CD4-positive, alpha-beta memory T cell (primary cell): ENCODE data around the gene MRPL17. TPM values are rescaled to one million over a fixed set of nuclear protein-coding genes. Genes with fewer than 3 reads are reported as not detected.

Experiments
- CTCF ChIA-PET: fragments of 350-600 bp; sonication (Branson Sonifier 250); formaldehyde crosslinking; loops from one replicate; lab custom pipeline; 2021; ENCODE audit warnings: inconsistent platforms; ENCODE audit not compliant: partially characterized antibody; lab: Charles Lee
- POLR2A ChIA-PET: fragments of 350-600 bp; sonication (Branson Sonifier 250); formaldehyde crosslinking; loops from one replicate; lab custom pipeline; 2021; ENCODE audit not compliant: partially characterized antibody; lab: Charles Lee
- DNase-seq, 5 donors: peaks; one replicate each; pipeline versions ENCODE4 v3.0.0 to v3.0.0-alpha.2; 2020 to 2022; ENCODE audit warnings: mixed read lengths in 1 of 5
- H3K27ac ChIP-seq: one replicate; pipeline ENCODE4 v1.7.0; 2013; ENCODE audit warnings: low read depth, low read length
- H3K27me3 ChIP-seq: 2 replicates; pipeline ENCODE4 v1.7.0; 2013; ENCODE audit warnings: mild to moderate bottlenecking, low read length, moderate library complexity; ENCODE audit not compliant: insufficient read depth
- H3K36me3 ChIP-seq: 2 replicates; pipeline ENCODE4 v1.7.0; 2013; ENCODE audit warnings: mild to moderate bottlenecking, low read length, moderate library complexity; ENCODE audit not compliant: insufficient read depth
- H3K4me1 ChIP-seq: 2 replicates; pipeline ENCODE4 v1.7.0; 2013; ENCODE audit warnings: mild to moderate bottlenecking, low read length, moderate library complexity; ENCODE audit not compliant: insufficient read depth
- H3K4me3 ChIP-seq, 2 donors: one replicate each; pipeline ENCODE4 v1.7.0; 2013; ENCODE audit warnings: low read length in 2 of 2, mild to moderate bottlenecking in 1 of 2
- H3K9me3 ChIP-seq, 2 donors: one replicate each; pipeline ENCODE4 v1.7.0; 2013; ENCODE audit warnings: low read length in 2 of 2, control low read depth in 1 of 2; ENCODE audit not compliant: control insufficient read depth in 1 of 2
- H3K27ac Mint-ChIP-seq, 7 donors: one replicate each; pipeline ENCODE4 v1.8.0; 2020 to 2021; ENCODE audit warnings: mixed read lengths in 7 of 7, mild to moderate bottlenecking in 6 of 7, inconsistent platforms in 3 of 7, moderate library complexity in 3 of 7
- H3K27me3 Mint-ChIP-seq, 2 donors: one replicate each; pipeline ENCODE4 v1.8.0; 2020 to 2021; ENCODE audit warnings: mixed read lengths in 2 of 2
- H3K36me3 Mint-ChIP-seq, 2 donors: one replicate each; pipeline ENCODE4 v1.8.0; 2020 to 2021; ENCODE audit warnings: mixed read lengths in 2 of 2, inconsistent platforms in 1 of 2, mild to moderate bottlenecking in 1 of 2
- H3K4me1 Mint-ChIP-seq, 4 donors: one replicate each; pipeline ENCODE4 v1.8.0; 2020 to 2021; ENCODE audit warnings: mixed read lengths in 4 of 4, mild to moderate bottlenecking in 1 of 4
- H3K4me3 Mint-ChIP-seq, 8 donors: one replicate each; pipeline ENCODE4 v1.8.0; 2020 to 2021; ENCODE audit warnings: mixed read lengths in 8 of 8, mild to moderate bottlenecking in 7 of 8, moderate library complexity in 6 of 8, inconsistent platforms in 3 of 8
- H3K9me3 Mint-ChIP-seq, 8 donors: one replicate each; pipeline ENCODE4 v1.8.0; 2020 to 2021; ENCODE audit warnings: mixed read lengths in 8 of 8, mild to moderate bottlenecking in 5 of 8, inconsistent platforms in 3 of 8, moderate library complexity in 1 of 8
- intact Hi-C: fragments of 100-400 bp; cut with micrococcal nuclease; formaldehyde crosslinking; loops from one replicate; pipeline ENCODE4 v1.15.1; 2023
- polyA plus RNA-seq, 2 donors: library from polyadenylated mRNA; unstranded; fragments of 300-500 nt; fragmentation: Illumina TruSeq; gene quantifications; one replicate each; pipeline ENCODE4 v1.2.3, GENCODE V29; 2021
- total RNA-seq, 2 experiments: library from RNA; stranded (reverse); gene quantifications; one replicate each; pipeline ENCODE4 v1.2.3, GENCODE V29; 2021

MRPL17 gene
- 10 to 100 TPM; 33.4 to 36.9 TPM for total RNA-seq
- polyA plus RNA-seq, result 10 to 100 TPM; 12.7 to 42.6 TPM

- Histone ChIP-seq H3K4me1 (peaks cover 26% of the 10 kb centered on the region), H3K4me3 (peak within 1 kb of the TSS; percentile 82 to 99), H3K27me3 (no peaks in the 10 kb centered on the region), H3K27ac (peak within 1 kb of the TSS; percentile 81), H3K9me3 (no peaks in the 10 kb centered on the region), H3K36me3 (peaks cover 8% of the 10 kb centered on the region)
- Mint-ChIP-seq H3K4me3 (peak within 1 kb of the TSS; percentile 97 to 99 (median 98)), H3K36me3 (peaks cover 10 to 35% of the 10 kb centered on the region in 2 donors), H3K27ac (peak within 1 kb of the TSS; percentile 95 to 100 (median 99)), H3K4me1 (peaks cover 19 to 46% (median 25%) of the 10 kb centered on the region in 4 donors), H3K27me3 (no peaks in the 10 kb centered on the region), H3K9me3 (no peaks in the 10 kb centered on the region)
- DNase-seq, result peak; percentile 99 to 100 (median 100)
- POLR2A ChIA-PET, result interaction anchor here (0.6 to 8.1 kb wide), 36 partner anchors 9 to 449 kb away, joined by 3 to 172 read pairs (median 4); partner anchors contain the start of genes ARFIP2, FHIP1B, ILK and RRP8
- CTCF ChIA-PET, result interaction anchor here (0.7 to 6.5 kb wide), 45 partner anchors 11 to 306 kb away, joined by 3 to 109 read pairs (median 5); partner anchors contain the start of genes ARFIP2, DCHS1, ILK and RRP8
- intact Hi-C loops, result loop anchor here (1.0 to 10.0 kb wide), 12 partner anchors 11 to 448 kb away; partner anchors contain the start of genes ARFIP2, CNGA4, FHIP1B and SMPD1
These were observed at the start of gene MRPL17 for GRCh38 chr11:6682936-6683861. MRPL17 (minus strand) TSS chr11:6683340; CDS start chr11:6683296, 44 bp downstream.

GRCh38 chr11:6727971-6728760 lies 45.0 kb upstream of the MRPL17 start:
- Mint-ChIP-seq H3K4me3 (peak overlapping the region in 4 of 8 donors; percentile 38 to 57 (median 43)), H3K27ac (peak overlapping the region; percentile 33 to 93 (median 74)), H3K4me1 (peaks cover 50 to 93% (median 71%) of the 10 kb centered on the region in 4 donors), H3K27me3 (no peaks in the 10 kb centered on the region), H3K36me3 (peaks cover 61% of the 10 kb centered on the region in 2 donors), H3K9me3 (peaks cover 0 to 14% (median 1%) of the 10 kb centered on the region in 8 donors)
- Histone ChIP-seq H3K9me3 (no peaks in the 10 kb centered on the region), H3K36me3 (no peaks in the 10 kb centered on the region), H3K4me3 (no peak overlapping the region), H3K27ac (no peak overlapping the region), H3K27me3 (no peaks in the 10 kb centered on the region), H3K4me1 (peaks cover 70% of the 10 kb centered on the region)
- CTCF ChIA-PET, result interaction anchor here (0.6 to 5.2 kb wide), 8 partner anchors 10 to 289 kb away, joined by 3 to 37 read pairs (median 3); no protein-coding TSS in a partner anchor
- DNase-seq, result no peak
- intact Hi-C loops, result loop anchor here (2.0 kb wide), 1 partner anchor 15 kb away; no protein-coding TSS in a partner anchor
- POLR2A ChIA-PET, result interaction anchor here (0.6 to 3.0 kb wide), 6 partner anchors 8 to 27 kb away, joined by 3 to 12 read pairs (median 3); no protein-coding TSS in a partner anchor

GRCh38 chr11:6725386-6725896 lies 42.3 kb upstream of the MRPL17 start:
- Mint-ChIP-seq H3K36me3 (peaks cover 81 to 82% of the 10 kb centered on the region in 2 donors), H3K4me3 (peak overlapping the region in 6 of 8 donors; percentile 16 to 62 (median 48)), H3K4me1 (peaks cover 66 to 98% (median 82%) of the 10 kb centered on the region in 4 donors), H3K27me3 (no peaks in the 10 kb centered on the region), H3K9me3 (peaks cover 0 to 16% (median 2%) of the 10 kb centered on the region in 8 donors), H3K27ac (peak overlapping the region in 5 of 7 donors; percentile 6 to 85 (median 67))
- no peak overlapping the region for H3K27ac ChIP-seq
- intact Hi-C loops, result no loop called here
- peaks cover 10% of the 10 kb centered on the region for H3K36me3 ChIP-seq
- no peaks in the 10 kb centered on the region for H3K27me3 ChIP-seq
- no peaks in the 10 kb centered on the region for H3K9me3 ChIP-seq
- no peak for DNase-seq
- peaks cover 89% of the 10 kb centered on the region for H3K4me1 ChIP-seq
- POLR2A ChIA-PET, result interaction anchor here (1.7 kb wide), 1 partner anchor 8 kb away, joined by 6 read pairs; no protein-coding TSS in a partner anchor
- CTCF ChIA-PET, result interaction anchor here (1.3 to 7.5 kb wide), 2 partner anchors 12 to 30 kb away, joined by 13 to 63 read pairs; no protein-coding TSS in a partner anchor
- no peak overlapping the region for H3K4me3 ChIP-seq

- Histone ChIP-seq H3K27ac (no peak overlapping the region), H3K4me3 (no peak overlapping the region), H3K36me3 (peaks cover 18% of the 10 kb centered on the region), H3K27me3 (no peaks in the 10 kb centered on the region), H3K4me1 (peaks cover 96% of the 10 kb centered on the region), H3K9me3 (no peaks in the 10 kb centered on the region)
- Mint-ChIP-seq H3K36me3 (peaks cover 85 to 90% of the 10 kb centered on the region in 2 donors), H3K27me3 (no peaks in the 10 kb centered on the region), H3K4me3 (peak overlapping the region in 4 of 8 donors; percentile 18 to 75 (median 40)), H3K27ac (peak overlapping the region in 6 of 7 donors; percentile 8 to 95 (median 66)), H3K4me1 (peaks cover 73 to 100% (median 88%) of the 10 kb centered on the region in 4 donors), H3K9me3 (peaks cover 0 to 16% (median 4%) of the 10 kb centered on the region in 8 donors)
- ChIA-PET CTCF (interaction anchor here (0.7 to 7.5 kb wide), 7 partner anchors 11 to 32 kb away, joined by 3 to 63 read pairs (median 4); no protein-coding TSS in a partner anchor), POLR2A (interaction anchor here (0.8 to 1.7 kb wide), 2 partner anchors 9 to 18 kb away, joined by 3 to 6 read pairs; no protein-coding TSS in a partner anchor)
- DNase-seq, result no peak
- intact Hi-C loops, result no loop called here
These were observed 40.9 kb upstream of the MRPL17 start for GRCh38 chr11:6724013-6724412.

- H3K4me3 ChIP-seq, result no peak overlapping the region
- H3K36me3 ChIP-seq, result peaks cover 18% of the 10 kb centered on the region
- no peaks in the 10 kb centered on the region for H3K9me3 ChIP-seq
- Mint-ChIP-seq H3K27ac (peak overlapping the region; percentile 68 to 93 (median 72)), H3K27me3 (no peaks in the 10 kb centered on the region), H3K4me1 (peaks cover 62 to 94% (median 82%) of the 10 kb centered on the region in 4 donors), H3K36me3 (peaks cover 76 to 81% of the 10 kb centered on the region in 2 donors), H3K9me3 (peaks cover 0 to 17% (median 2%) of the 10 kb centered on the region in 8 donors), H3K4me3 (peak overlapping the region in 7 of 8 donors; percentile 39 to 84 (median 59))
- POLR2A ChIA-PET, result interaction anchor here (0.9 to 3.5 kb wide), 5 partner anchors 12 to 110 kb away, joined by 3 to 16 read pairs (median 5); partner anchors contain the start of gene TAF10
- CTCF ChIA-PET, result interaction anchor here (1.0 to 7.5 kb wide), 8 partner anchors 8 to 37 kb away, joined by 3 to 63 read pairs (median 6); no protein-coding TSS in a partner anchor
- peak overlapping the region; percentile 10 for H3K27ac ChIP-seq
- DNase-seq, result no peak
- peaks cover 90% of the 10 kb centered on the region for H3K4me1 ChIP-seq
- H3K27me3 ChIP-seq, result no peaks in the 10 kb centered on the region
- intact Hi-C loops, result no loop called here
These were observed 38.2 kb upstream of the MRPL17 start for GRCh38 chr11:6721343-6721742.

- Histone ChIP-seq H3K4me3 (no peak overlapping the region), H3K27ac (no peak overlapping the region), H3K27me3 (no peaks in the 10 kb centered on the region), H3K36me3 (peaks cover 18% of the 10 kb centered on the region), H3K9me3 (no peaks in the 10 kb centered on the region), H3K4me1 (peaks cover 75% of the 10 kb centered on the region)
- no peak for DNase-seq
- Mint-ChIP-seq H3K9me3 (peaks cover 0 to 33% (median 3%) of the 10 kb centered on the region in 8 donors), H3K36me3 (peaks cover 71 to 80% of the 10 kb centered on the region in 2 donors), H3K4me1 (peaks cover 56 to 91% (median 77%) of the 10 kb centered on the region in 4 donors), H3K27ac (peak overlapping the region; percentile 0 to 86 (median 59)), H3K27me3 (no peaks in the 10 kb centered on the region), H3K4me3 (peak overlapping the region in 2 of 8 donors; percentile 27 to 31)
- intact Hi-C loops, result no loop called here
- POLR2A ChIA-PET, result interaction anchor here (1.1 to 1.3 kb wide), 3 partner anchors 13 to 27 kb away, joined by 3 read pairs; no protein-coding TSS in a partner anchor
- CTCF ChIA-PET, result interaction anchor here (0.9 to 7.5 kb wide), 6 partner anchors 9 to 36 kb away, joined by 3 to 63 read pairs (median 10); no protein-coding TSS in a partner anchor
These were observed 36.4 kb upstream of the MRPL17 start for GRCh38 chr11:6719576-6719975.
